GM12878 (cell line): ENCODE results near the gene TCERG1L.

Experiments
- ATF7 ChIP-seq: fragments of 450-650 bp; IDR thresholded peaks from 2 replicates; pipeline ENCODE4 v1.6.1; 2016; ENCODE audit warnings: low read depth, mild to moderate bottlenecking
- BCL11A ChIP-seq: IDR thresholded peaks from 2 replicates; pipeline ENCODE4 v1.6.1; 2011; ENCODE audit warnings: low read depth, low read length
- CBFB ChIP-seq: IDR thresholded peaks from 2 replicates; pipeline ENCODE4 v1.6.1; 2016; ENCODE audit warnings: antibody characterized with exemption, low read depth
- CTCF ChIP-seq, 3 experiments: IDR thresholded peaks in 2 of 3; conservative IDR thresholded peaks in 1 of 3; 2 replicates each; pipeline ENCODE4 v1.5.1; 2011; ENCODE audit warnings: low read depth in 3 of 3, low read length in 3 of 3, mild to moderate bottlenecking in 3 of 3, control low read depth in 2 of 3, moderate library complexity in 2 of 3, inconsistent platforms in 1 of 3, mixed read lengths in 1 of 3; ENCODE audit not compliant: control insufficient read depth in 2 of 3, insufficient read depth in 1 of 3; ENCODE audit errors: extremely low read depth in 1 of 3
- ESRRA ChIP-seq: IDR thresholded peaks from 2 replicates; pipeline ENCODE4 v1.6.1; 2012; ENCODE audit warnings: mild to moderate bottlenecking, low read length, improper control_type of control experiment
- GABPA ChIP-seq: IDR thresholded peaks from 2 replicates; pipeline ENCODE4 v1.6.1; 2014; ENCODE audit warnings: antibody characterized with exemption, low read depth, mild to moderate bottlenecking, inconsistent platforms
- MAX ChIP-seq: IDR thresholded peaks from 2 replicates; pipeline ENCODE4 v1.6.1; 2012; ENCODE audit warnings: low read depth, low read length, improper control_type of control experiment
- POLR2A ChIP-seq: IDR thresholded peaks from 2 replicates; pipeline ENCODE4 v1.6.1; 2011; ENCODE audit warnings: low read depth, mild to moderate bottlenecking, low read length
- SMARCA5 ChIP-seq: fragments of 450-650 bp; IDR thresholded peaks from 2 replicates; pipeline ENCODE4 v1.6.1; 2017; ENCODE audit warnings: mild to moderate bottlenecking
- SP1 ChIP-seq: IDR thresholded peaks from one replicate; pipeline ENCODE4 v1.6.1; 2011; ENCODE audit warnings: low read depth, low read length
- TCF12 ChIP-seq: IDR thresholded peaks from 2 replicates; pipeline ENCODE4 v1.6.1; 2011; ENCODE audit warnings: low read depth, mild to moderate bottlenecking, low read length
- ZBTB4 ChIP-seq: fragments of 450-650 bp; formaldehyde crosslinking; IDR thresholded peaks from 2 replicates; pipeline ENCODE4 v1.4.0; 2022; ENCODE audit warnings: mild to moderate bottlenecking, moderate library complexity
- TF ChIP-seq, protein P1 (sequence below): IDR thresholded peaks from 2 replicates; pipeline ENCODE4 v1.6.1; 2012; ENCODE audit warnings: mild to moderate bottlenecking, low read depth, low read length
- TF ChIP-seq, protein P2 (sequence below): fragments of 450-650 bp; IDR thresholded peaks from 2 replicates; pipeline ENCODE4 v1.6.1; 2018; ENCODE audit warnings: borderline replicate concordance, mild to moderate bottlenecking; ENCODE audit not compliant: partially characterized antibody

GRCh38 chr10:131193923-131194322, 117.6 kb downstream of the TCERG1L start:
- TF ChIP-seq TCF12: no peak
- no peak for TF ChIP-seq BCL11A
- no peak for TF ChIP-seq ATF7
- TF ChIP-seq CTCF (IDR thresholded peaks at IDR 0.05 in 2 of 3, conservative IDR thresholded peaks at IDR 0.05 in 1 of 3; ENCODE audit: control insufficient read depth in 2 of 3, extremely low read depth in 1 of 3, insufficient read depth in 1 of 3, low read depth in 3 of 3, low read length in 3 of 3): no peak
- no peak for TF ChIP-seq ZBTB4 (CRISPR knock-in tag)
- no peak for TF ChIP-seq SP1
- TF ChIP-seq GABPA: no peak
- TF ChIP-seq, protein P1, sequence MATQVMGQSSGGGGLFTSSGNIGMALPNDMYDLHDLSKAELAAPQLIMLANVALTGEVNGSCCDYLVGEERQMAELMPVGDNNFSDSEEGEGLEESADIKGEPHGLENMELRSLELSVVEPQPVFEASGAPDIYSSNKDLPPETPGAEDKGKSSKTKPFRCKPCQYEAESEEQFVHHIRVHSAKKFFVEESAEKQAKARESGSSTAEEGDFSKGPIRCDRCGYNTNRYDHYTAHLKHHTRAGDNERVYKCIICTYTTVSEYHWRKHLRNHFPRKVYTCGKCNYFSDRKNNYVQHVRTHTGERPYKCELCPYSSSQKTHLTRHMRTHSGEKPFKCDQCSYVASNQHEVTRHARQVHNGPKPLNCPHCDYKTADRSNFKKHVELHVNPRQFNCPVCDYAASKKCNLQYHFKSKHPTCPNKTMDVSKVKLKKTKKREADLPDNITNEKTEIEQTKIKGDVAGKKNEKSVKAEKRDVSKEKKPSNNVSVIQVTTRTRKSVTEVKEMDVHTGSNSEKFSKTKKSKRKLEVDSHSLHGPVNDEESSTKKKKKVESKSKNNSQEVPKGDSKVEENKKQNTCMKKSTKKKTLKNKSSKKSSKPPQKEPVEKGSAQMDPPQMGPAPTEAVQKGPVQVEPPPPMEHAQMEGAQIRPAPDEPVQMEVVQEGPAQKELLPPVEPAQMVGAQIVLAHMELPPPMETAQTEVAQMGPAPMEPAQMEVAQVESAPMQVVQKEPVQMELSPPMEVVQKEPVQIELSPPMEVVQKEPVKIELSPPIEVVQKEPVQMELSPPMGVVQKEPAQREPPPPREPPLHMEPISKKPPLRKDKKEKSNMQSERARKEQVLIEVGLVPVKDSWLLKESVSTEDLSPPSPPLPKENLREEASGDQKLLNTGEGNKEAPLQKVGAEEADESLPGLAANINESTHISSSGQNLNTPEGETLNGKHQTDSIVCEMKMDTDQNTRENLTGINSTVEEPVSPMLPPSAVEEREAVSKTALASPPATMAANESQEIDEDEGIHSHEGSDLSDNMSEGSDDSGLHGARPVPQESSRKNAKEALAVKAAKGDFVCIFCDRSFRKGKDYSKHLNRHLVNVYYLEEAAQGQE: no peak
- TF ChIP-seq ESRRA: no peak
- TF ChIP-seq MAX: no peak
- no peak for TF ChIP-seq SMARCA5
- TF ChIP-seq, protein P2, sequence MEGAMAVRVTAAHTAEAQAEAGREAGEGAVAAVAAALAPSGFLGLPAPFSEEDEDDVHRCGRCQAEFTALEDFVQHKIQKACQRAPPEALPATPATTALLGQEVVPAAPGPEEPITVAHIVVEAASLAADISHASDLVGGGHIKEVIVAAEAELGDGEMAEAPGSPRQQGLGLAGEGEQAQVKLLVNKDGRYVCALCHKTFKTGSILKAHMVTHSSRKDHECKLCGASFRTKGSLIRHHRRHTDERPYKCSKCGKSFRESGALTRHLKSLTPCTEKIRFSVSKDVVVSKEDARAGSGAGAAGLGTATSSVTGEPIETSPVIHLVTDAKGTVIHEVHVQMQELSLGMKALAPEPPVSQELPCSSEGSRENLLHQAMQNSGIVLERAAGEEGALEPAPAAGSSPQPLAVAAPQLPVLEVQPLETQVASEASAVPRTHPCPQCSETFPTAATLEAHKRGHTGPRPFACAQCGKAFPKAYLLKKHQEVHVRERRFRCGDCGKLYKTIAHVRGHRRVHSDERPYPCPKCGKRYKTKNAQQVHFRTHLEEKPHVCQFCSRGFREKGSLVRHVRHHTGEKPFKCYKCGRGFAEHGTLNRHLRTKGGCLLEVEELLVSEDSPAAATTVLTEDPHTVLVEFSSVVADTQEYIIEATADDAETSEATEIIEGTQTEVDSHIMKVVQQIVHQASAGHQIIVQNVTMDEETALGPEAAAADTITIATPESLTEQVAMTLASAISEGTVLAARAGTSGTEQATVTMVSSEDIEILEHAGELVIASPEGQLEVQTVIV: no peak
- TF ChIP-seq POLR2A: no peak
- TF ChIP-seq CBFB: no peak
